Smooth muscle cell (in vitro differentiated cells): ENCODE measurements around the gene TAGLN3. TPM values are rescaled to one million over a fixed set of nuclear protein-coding genes. Genes with fewer than 3 reads are reported as not detected.

Source experiments
- DNase-seq: peaks from one replicate; lab custom pipeline; 2025; ENCODE audit not compliant: unreplicated experiment; lab: John Stamatoyannopoulos, UW
- H2AFZ ChIP-seq: fragments of 200-600 bp; sonication (generic); 2 replicates; pipeline ENCODE4 v1.6.0; 2016; ENCODE audit warnings: antibody characterized with exemption, low read depth, mild to moderate bottlenecking
- H3F3A ChIP-seq: fragments of 200-600 bp; sonication (generic); 2 replicates; pipeline ENCODE4 v1.6.0; 2017; ENCODE audit warnings: antibody characterized with exemption, low read depth
- H3K27ac ChIP-seq: fragments of 200-600 bp; sonication (generic); 2 replicates; pipeline ENCODE4 v1.5.1; 2016; ENCODE audit warnings: low read depth, mild to moderate bottlenecking
- H3K27me3 ChIP-seq: fragments of 200-600 bp; sonication (generic); 2 replicates; pipeline ENCODE4 v1.6.1; 2016; ENCODE audit warnings: low read depth, mild to moderate bottlenecking
- H3K36me3 ChIP-seq: fragments of 200-600 bp; sonication (generic); 2 replicates; pipeline ENCODE4 v1.5.1; 2016; ENCODE audit warnings: low read depth
- H3K4me1 ChIP-seq: fragments of 200-600 bp; sonication (generic); 2 replicates; pipeline ENCODE4 v1.5.1; 2016; ENCODE audit warnings: low read depth
- H3K4me2 ChIP-seq: fragments of 200-600 bp; sonication (generic); 2 replicates; pipeline ENCODE4 v1.6.0; 2016; ENCODE audit warnings: mild to moderate bottlenecking
- H3K4me3 ChIP-seq: fragments of 200-600 bp; sonication (generic); 2 replicates; pipeline ENCODE4 v1.5.1; 2016; ENCODE audit warnings: mild to moderate bottlenecking
- H3K79me2 ChIP-seq: fragments of 200-600 bp; sonication (generic); 2 replicates; pipeline ENCODE4 v1.6.0; 2016; ENCODE audit warnings: low read depth, mild to moderate bottlenecking
- H3K9ac ChIP-seq: fragments of 200-600 bp; sonication (generic); 2 replicates; pipeline ENCODE4 v1.6.0; 2016; ENCODE audit warnings: low read depth
- H3K9me3 ChIP-seq: fragments of 200-600 bp; sonication (generic); replicated peaks from 2 replicates; pipeline ENCODE4 v1.5.1; 2016; ENCODE audit warnings: low read depth
- H4K20me1 ChIP-seq: fragments of 200-600 bp; sonication (generic); 2 replicates; pipeline ENCODE4 v1.6.0; 2016; ENCODE audit warnings: low read depth
- CTCF ChIP-seq: fragments of 200-600 bp; sonication (generic); IDR thresholded peaks from 2 replicates; pipeline ENCODE4 v1.5.1; 2017; ENCODE audit warnings: borderline replicate concordance, mild to moderate bottlenecking, antibody characterized with exemption; ENCODE audit not compliant: insufficient read depth, poor library complexity, severe bottlenecking
- WGBS: methylation state at CpG from one replicate; pipeline ENCODE4 v1.1.7; 2016; ENCODE audit warnings: low lambda C conversion rate; 5-methylcytosine and 5-hydroxymethylcytosine counted together
- polyA plus RNA-seq: library from polyadenylated mRNA; unstranded; fragments of >200 nt; fragmentation: Nextera tagmentation; extraction: Ambion mirVana; gene quantifications from 2 replicates; pipeline ENCODE4 v1.2.1, GENCODE V29; 2016
- total RNA-seq: library from RNA; depleted of rRNA; stranded (reverse); fragments of >200 nt; gene quantifications from 2 replicates; pipeline ENCODE4 v1.2.3, GENCODE V29; 2014

TAGLN3 gene
- total and polyA plus RNA-seq, 2 experiments from 2014 or later: 0.97 to 2.1 TPM

- Histone ChIP-seq H3F3A (peaks cover 4% of the 10 kb centered on the region), H3K4me3 (no peak overlapping the region), H3K9me3 (no peaks in the 10 kb centered on the region), H3K4me1 (no peaks in the 10 kb centered on the region), H4K20me1 (no peaks in the 10 kb centered on the region), H3K9ac (no peak overlapping the region), H3K79me2 (peaks cover 4% of the 10 kb centered on the region), H3K4me2 (no peak overlapping the region), H3K36me3 (peaks cover 17% of the 10 kb centered on the region), H2AFZ (no peak overlapping the region), H3K27ac (no peak overlapping the region), H3K27me3 (no peaks in the 10 kb centered on the region)
- WGBS: 69% methylated on average over 5 of the region's 5 CpGs
- TF ChIP-seq CTCF: no peak
- no peak for DNase-seq
Measured at GRCh38 chr3:111968319-111969054, 30.2 kb upstream of the TAGLN3 start.

- no peak overlapping the region for H3K4me3 ChIP-seq
- H3K9ac ChIP-seq: no peak overlapping the region
- no peak for DNase-seq
- H3K4me2 ChIP-seq: no peak overlapping the region
- H3F3A ChIP-seq: peaks cover 4% of the 10 kb centered on the region
- H3K27ac ChIP-seq: no peak overlapping the region
- no peaks in the 10 kb centered on the region for H4K20me1 ChIP-seq
- H2AFZ ChIP-seq: no peak overlapping the region
- no peaks in the 10 kb centered on the region for H3K79me2 ChIP-seq
- no peaks in the 10 kb centered on the region for H3K27me3 ChIP-seq
- no peaks in the 10 kb centered on the region for H3K9me3 ChIP-seq
- H3K36me3 ChIP-seq: peaks cover 23% of the 10 kb centered on the region
- 97% methylated on average over 3 of the region's 3 CpGs for WGBS
- TF ChIP-seq CTCF: no peak
- no peaks in the 10 kb centered on the region for H3K4me1 ChIP-seq
Measured at GRCh38 chr3:111970376-111970775, 28.3 kb upstream of the TAGLN3 start.

- DNase-seq: no peak
- Histone ChIP-seq H3K4me1 (no peaks in the 10 kb centered on the region), H4K20me1 (no peaks in the 10 kb centered on the region), H3K27ac (no peak overlapping the region), H2AFZ (no peak overlapping the region), H3K9ac (no peak overlapping the region), H3K36me3 (peaks cover 23% of the 10 kb centered on the region), H3K79me2 (no peaks in the 10 kb centered on the region), H3F3A (peaks cover 5% of the 10 kb centered on the region), H3K9me3 (no peaks in the 10 kb centered on the region), H3K27me3 (no peaks in the 10 kb centered on the region), H3K4me3 (no peak overlapping the region), H3K4me2 (no peak overlapping the region)
- 93% methylated on average over 11 of the region's 11 CpGs for WGBS
- TF ChIP-seq CTCF: no peak
Measured at GRCh38 chr3:111971533-111972130, 27.1 kb upstream of the TAGLN3 start.
